GM12875 (cell line): Measurements from ENCODE around the gene NEDD4.

Experiments
- H3K4me3 ChIP-seq: one replicate; pipeline ENCODE4 v1.5.1; 2011; ENCODE audit warnings: low read depth, low read length, control low read depth
- CTCF ChIP-seq: IDR thresholded peaks from 2 replicates; pipeline ENCODE4 v1.5.1; 2011; ENCODE audit warnings: low read depth, mild to moderate bottlenecking, control low read depth, inconsistent platforms, low read length, moderate library complexity, borderline replicate concordance; ENCODE audit not compliant: insufficient read depth

The NEDD4 gene

GRCh38 chr15:55835866-55836265, 157.5 kb downstream of the NEDD4 start:
- TF ChIP-seq CTCF: no peak
- H3K4me3 ChIP-seq: no peak overlapping the region

GRCh38 chr15:55834331-55834730, 159.1 kb downstream of the NEDD4 start:
- TF ChIP-seq CTCF: no peak
- no peak overlapping the region for H3K4me3 ChIP-seq

GRCh38 chr15:55829826-55830225, 163.6 kb downstream of the NEDD4 start:
- H3K4me3 ChIP-seq: no peak overlapping the region
- no peak for TF ChIP-seq CTCF

GRCh38 chr15:55827955-55828354, 165.5 kb downstream of the NEDD4 start:
- H3K4me3 ChIP-seq: no peak overlapping the region
- no peak for TF ChIP-seq CTCF

- H3K4me3 ChIP-seq: no peak overlapping the region
- no peak for TF ChIP-seq CTCF
Measured at GRCh38 chr15:55827204-55827603, 166.2 kb downstream of the NEDD4 start.

GRCh38 chr15:55824857-55825613, 168.4 kb downstream of the NEDD4 start:
- no peak for TF ChIP-seq CTCF

GRCh38 chr15:55823699-55824340, 169.6 kb downstream of the NEDD4 start:
- H3K4me3 ChIP-seq: no peak overlapping the region
- TF ChIP-seq CTCF: no peak

More at GRCh38 chr15:55824857-55825613, 168.4 kb downstream of the NEDD4 start:
- H3K4me3 ChIP-seq: no peak overlapping the region
